ENCODE data around the gene PCED1A.

The PCED1A gene

DNA sequence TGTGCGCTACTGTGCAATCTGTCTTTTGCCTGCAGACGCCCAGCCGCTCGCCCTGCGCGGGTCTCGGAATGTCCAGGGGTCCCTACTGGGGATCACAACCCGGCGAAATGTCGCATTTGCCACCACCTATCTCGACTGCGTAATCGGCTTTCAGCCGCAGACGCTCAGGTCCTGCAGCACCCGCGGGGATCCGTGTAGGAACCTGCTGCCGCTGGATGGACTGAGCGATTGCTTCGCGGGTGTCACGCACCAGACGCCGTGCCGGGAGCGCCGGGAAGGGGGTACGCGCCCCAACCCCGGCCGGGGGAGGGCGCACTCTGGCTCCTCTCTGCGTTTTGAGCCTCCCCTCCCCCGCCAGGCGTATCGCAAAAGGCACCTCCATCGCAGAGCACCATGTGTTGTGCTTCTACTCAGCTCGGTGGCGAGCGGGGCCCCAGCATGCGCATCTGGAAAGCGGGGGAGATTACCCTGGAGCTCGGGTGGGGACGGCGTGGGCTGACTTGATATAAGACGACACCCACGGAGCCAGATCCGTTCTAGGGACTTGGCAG is 32.1 kb upstream of the PCED1A start:
- TF ChIP-seq, protein P1, sequence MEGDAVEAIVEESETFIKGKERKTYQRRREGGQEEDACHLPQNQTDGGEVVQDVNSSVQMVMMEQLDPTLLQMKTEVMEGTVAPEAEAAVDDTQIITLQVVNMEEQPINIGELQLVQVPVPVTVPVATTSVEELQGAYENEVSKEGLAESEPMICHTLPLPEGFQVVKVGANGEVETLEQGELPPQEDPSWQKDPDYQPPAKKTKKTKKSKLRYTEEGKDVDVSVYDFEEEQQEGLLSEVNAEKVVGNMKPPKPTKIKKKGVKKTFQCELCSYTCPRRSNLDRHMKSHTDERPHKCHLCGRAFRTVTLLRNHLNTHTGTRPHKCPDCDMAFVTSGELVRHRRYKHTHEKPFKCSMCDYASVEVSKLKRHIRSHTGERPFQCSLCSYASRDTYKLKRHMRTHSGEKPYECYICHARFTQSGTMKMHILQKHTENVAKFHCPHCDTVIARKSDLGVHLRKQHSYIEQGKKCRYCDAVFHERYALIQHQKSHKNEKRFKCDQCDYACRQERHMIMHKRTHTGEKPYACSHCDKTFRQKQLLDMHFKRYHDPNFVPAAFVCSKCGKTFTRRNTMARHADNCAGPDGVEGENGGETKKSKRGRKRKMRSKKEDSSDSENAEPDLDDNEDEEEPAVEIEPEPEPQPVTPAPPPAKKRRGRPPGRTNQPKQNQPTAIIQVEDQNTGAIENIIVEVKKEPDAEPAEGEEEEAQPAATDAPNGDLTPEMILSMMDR (IDR thresholded peaks at IDR 0.05; ENCODE audit: insufficient read depth, low read depth, low read length, missing control alignments), result peak; percentile 66
- peak; percentile 82 for DNase-seq (ENCODE audit: low read depth)
- peak overlapping the region; percentile 99 for H3K4me3 ChIP-seq (ENCODE audit: low read depth, low read length)

DNA sequence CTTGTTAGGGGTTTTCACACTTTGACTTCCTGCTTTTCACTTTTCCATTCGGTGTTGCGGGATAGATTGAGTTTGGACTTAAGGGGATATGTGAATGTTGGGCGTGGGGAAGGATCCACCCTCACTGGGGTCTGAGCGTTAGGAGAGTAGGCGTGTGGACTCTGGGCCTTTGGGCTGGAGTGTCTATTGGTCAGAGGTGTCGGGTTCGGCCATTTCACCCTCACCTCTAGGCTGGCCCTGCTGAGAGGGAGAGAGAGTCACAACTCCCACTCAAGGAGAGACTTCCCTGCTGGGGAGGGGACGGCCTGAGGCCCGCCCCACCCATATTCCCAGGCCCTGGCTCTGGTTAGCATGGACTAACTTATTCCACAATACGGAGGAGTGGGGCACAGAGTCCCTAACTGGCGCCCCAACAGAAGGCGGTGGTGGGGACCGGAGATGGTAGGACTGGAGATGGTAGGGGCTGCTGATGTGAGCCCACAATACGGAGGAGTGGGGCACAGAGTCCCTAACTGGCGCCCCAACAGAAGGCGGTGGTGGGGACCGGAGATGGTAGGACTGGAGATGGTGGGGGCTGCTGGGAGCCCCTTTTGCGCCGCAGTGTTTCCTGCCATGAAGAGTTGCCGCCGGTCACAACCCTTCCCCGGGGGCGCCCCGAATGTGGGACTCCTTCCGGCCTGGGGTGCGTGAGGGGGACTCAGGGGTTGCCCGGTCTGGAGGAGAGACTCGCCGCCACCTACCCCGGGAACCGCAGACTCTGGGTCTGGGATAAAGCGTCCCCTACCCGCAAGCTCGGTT is 31.4 kb upstream of the PCED1A start:
- TF ChIP-seq, protein P1 (IDR thresholded peaks at IDR 0.05; ENCODE audit: insufficient read depth, low read depth, low read length, missing control alignments), result no peak
- H3K4me3 ChIP-seq (ENCODE audit: low read depth, low read length), result peak overlapping the region; percentile 99
- no peak for DNase-seq (ENCODE audit: low read depth)

DNA sequence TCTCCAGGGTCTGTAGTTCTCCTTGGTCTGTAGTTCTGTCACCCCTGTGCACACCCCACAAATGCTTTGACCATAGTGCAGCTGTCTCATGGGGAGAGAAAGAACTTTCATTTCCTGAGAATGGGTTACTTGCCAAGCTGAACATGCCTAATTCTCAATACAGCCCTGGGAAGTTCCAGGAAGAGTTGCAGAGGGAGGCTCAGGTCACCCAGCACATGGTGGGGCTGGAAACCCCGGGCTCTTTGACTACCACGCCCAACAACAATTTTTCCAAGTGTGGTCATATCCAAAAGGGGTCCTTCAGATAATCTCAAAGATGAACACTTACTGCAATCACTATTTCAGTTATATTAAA is 30.6 kb upstream of the PCED1A start:
- no peak overlapping the region for H3K4me3 ChIP-seq (ENCODE audit: low read depth, low read length)
- DNase-seq (ENCODE audit: low read depth), result no peak
- TF ChIP-seq, protein P1 (IDR thresholded peaks at IDR 0.05; ENCODE audit: insufficient read depth, low read depth, low read length, missing control alignments), result no peak

DNA sequence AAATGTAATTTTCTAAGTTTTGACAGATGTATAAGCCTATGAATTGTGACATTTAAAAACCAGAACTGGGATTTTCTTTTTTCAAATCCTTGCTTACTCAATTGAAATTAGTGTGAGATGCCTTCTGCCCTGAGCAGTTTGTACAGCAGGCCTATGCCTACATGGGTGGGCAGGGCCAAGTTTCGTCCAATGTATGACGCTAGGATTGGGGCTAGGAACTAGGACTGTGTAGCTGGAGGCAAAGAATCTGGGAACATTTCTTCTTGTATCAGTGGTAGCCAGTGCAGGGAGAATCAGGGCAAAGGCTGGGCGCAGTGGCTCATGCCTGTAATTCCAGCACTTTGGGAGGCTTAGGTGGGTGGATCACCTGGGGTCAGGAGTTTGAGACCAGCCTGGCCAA is 28.9 kb upstream of the PCED1A start:
- TF ChIP-seq, protein P1 (IDR thresholded peaks at IDR 0.05; ENCODE audit: insufficient read depth, low read depth, low read length, missing control alignments), result no peak
- no peak for DNase-seq (ENCODE audit: low read depth)
- no peak overlapping the region for H3K4me3 ChIP-seq (ENCODE audit: low read depth, low read length)

DNA sequence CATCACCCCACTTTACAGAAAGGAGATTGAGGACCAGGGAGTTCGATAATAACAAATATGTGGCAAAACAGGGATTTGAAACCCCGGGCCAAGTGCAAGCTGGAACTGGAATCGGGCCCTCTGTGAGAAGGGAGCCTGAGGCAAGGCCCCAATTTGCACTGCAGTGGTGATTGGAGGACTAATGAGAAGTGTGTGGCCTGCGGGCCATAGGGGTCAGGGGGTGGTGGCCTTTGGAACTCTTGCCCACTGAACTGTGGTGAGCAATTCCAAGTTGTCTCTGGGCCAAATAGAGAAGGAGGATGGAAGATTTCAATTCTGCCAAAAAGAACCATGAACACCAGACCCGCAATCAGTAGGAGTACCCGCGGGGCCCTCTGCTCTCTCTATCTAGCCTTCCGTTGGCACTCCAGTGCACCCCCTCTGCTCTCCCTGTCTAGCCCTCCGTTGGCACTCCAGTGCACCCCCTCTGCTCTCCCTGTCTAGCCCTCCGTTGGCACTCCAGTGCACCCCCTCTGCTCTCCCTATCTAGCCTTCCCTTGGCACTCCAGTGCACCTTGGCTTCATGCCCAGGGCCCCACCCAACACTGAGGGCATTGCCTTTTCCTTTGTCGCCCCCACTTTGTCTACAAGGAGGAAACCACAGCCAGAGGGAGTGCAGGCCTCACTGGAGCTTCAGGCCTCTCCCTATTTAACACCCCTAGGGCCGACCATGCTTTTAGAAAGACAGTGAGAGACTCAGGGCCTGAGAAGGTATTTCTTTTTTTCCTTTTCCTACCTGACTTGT is 26.8 kb upstream of the PCED1A start:
- no peak for DNase-seq (ENCODE audit: low read depth)
- no peak overlapping the region for H3K4me3 ChIP-seq (ENCODE audit: low read depth, low read length)
- TF ChIP-seq, protein P1 (IDR thresholded peaks at IDR 0.05; ENCODE audit: insufficient read depth, low read depth, low read length, missing control alignments), result no peak

DNA sequence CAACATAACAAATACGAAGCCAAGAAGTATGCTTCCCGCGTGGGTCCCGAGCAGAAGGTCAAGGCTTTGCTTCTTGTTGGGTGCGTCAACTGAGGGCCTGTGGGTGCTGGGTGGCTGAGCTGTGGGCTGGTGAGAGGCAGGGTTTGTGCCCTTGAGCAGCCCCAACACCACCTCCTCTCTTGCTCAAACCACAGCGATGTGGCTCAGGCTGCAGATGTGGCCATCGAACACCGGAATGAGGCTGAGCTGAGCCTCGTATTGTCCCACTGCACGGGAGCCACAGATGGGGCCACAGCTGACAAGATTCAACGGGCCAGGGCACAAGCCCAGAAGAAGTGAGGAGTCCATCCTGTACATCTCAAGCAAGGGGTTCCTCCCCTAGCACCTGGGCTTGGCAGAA is 25.8 kb upstream of the PCED1A start:
- TF ChIP-seq, protein P1 (IDR thresholded peaks at IDR 0.05; ENCODE audit: insufficient read depth, low read depth, low read length, missing control alignments), result no peak
- DNase-seq (ENCODE audit: low read depth), result no peak
- no peak overlapping the region for H3K4me3 ChIP-seq (ENCODE audit: low read depth, low read length)

Measured in GM12865 (cell line).